Measurements from ENCODE around the gene WBP2NL.

WBP2NL gene

DNA sequence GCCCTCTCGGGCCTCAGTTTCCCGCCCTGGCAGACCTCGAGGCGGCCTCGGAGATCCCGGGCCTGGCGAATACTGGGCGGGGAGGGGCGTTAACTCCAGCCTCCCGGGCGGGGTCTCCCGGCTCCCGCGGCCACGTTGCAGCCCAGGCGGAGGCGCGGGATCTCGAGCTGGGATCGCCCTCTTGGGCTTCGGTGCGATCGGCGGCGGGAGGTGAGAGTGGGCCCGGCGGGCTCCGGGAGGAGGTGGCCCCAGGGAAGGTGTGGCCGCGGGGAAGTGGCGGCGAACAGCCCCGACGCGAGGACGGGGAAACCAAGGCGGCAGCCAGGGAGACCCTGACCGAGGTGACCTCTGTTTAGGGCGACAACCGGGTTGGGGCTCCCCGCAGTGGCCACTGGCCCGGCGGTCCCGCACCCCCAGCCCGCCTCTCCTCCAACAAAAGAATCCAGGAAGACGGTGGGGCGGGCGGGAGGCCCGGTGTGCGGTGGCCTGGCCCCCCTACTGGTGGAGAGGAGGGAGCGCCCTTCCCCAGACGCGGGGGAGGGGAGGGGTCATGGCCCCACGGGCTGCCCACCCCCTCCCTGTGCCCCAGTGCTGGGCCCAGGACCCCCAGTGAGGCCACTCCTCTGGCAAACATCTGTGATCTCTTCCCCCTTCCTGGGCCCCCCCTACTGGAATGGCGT is 75.7 kb downstream of the WBP2NL start, which contains the start of gene PHETA2:
PHETA2 (plus strand) TSS at position 117 of the 680 bp plus-strand sequence. CDS start 3,046 bp downstream, outside the sequence.
- no peak for DNase-seq

GRCh38 chr22:42074846-42075676 is 76.5 kb downstream of the WBP2NL start:
- DNase-seq: no peak

- DNase-seq: no peak
Measured at GRCh38 chr22:42076764-42077485, 78.3 kb downstream of the WBP2NL start.

- DNase-seq: no peak
Measured at GRCh38 chr22:42077486-42078125, 79.0 kb downstream of the WBP2NL start.

Measured in MV-4-11 (cell line).